DMS79 treated with DMSO at 0.1 percent for 48 hours (cell line): Measurements from ENCODE around the gene BECN2.
"Not testable (repeated sequence)": the region's sequence is repeated elsewhere in the genome, so short reads cannot be mapped to it uniquely, and the experiment has no call there.

Experiments
- DNase-seq: peaks from one replicate; lab custom pipeline; 2025; lab: John Stamatoyannopoulos, UW

BECN2 gene

DNA sequence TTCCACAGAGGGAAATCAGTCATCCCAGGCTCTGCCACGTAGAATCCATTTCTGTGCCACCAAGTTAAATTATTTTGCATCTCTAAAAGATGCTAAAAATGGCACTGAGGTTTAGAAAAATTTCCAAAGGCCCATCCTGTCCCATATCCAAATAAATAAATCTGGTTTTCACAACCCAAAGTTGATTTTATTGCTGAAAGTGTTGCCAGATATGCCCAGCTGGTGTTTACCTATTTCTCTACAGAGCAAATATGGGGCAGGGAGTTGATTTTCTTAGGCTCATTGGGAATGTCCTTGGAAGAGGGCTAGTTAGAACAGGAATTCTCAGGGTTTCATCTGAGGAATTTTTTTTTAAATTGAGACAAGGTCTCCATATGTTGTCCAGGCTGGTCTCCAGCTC lies 22.4 kb downstream of the BECN2 start:
- no peak for DNase-seq

DNA sequence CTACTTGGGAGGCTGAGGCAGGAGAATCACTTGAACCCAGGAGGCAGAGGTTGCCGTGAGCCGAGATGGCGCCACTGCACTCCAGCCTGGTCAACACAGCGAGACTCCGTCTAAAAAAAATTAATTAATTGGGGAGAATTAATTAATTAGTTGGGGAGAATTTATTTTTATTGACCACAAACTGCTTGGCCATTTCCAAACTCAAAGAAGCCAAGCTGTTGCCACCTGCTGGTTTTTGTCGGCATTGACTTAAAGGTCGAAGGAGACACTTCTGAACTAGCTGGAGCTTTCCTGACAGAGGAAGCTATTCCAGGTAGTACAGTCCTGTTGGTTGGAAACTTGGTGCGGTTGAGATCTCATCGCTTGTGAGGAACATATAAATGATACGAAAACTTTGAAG lies 28.2 kb downstream of the BECN2 start:
- no peak for DNase-seq

DNA sequence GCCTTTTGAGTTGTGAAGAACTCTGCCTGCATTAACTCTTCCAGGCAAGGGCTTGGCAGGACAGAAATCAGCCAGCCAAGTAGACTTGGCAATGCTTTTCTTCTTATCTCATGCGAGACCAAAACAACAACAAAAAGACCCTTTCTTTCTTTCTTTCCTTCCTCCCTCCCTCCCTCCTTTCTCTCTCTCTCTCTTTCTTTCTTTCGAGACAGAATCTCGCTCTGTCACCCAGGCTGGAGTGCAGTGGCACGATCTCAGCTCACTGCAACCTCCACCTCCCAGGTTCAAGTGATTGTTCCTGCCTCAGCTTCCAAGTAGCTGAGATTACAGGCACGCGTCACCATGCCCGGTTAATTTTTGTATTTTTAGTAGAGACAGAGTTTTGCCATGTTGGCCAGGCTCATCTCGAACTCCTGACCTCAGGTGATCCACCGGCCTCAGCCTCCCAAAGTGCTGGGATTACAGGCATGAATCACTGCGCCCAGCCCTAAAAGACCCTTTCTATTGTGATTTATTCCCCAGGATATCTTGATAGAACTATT lies 30.9 kb downstream of the BECN2 start:
- DNase-seq, result not testable (repeated sequence)

DNA sequence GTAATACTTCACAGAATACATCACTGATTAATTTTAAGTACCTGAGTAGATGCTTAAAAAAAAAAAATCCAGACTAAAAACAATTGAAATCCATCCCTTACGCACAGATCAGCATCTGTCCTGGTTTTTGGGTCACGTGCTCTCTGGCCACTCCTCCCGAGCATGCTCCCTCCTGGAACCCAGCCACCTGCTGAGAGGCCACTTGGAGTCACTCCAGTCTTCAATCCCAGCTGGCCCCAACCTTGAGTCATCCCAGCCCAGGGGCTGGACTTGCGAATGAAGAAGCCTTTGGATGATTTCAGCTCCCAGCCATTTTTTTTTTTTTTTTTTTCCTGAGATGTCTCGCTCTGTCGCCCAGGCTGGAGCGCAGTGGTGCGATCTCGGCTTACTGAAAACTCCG lies 32.5 kb downstream of the BECN2 start:
- peak; percentile 17 for DNase-seq

DNA sequence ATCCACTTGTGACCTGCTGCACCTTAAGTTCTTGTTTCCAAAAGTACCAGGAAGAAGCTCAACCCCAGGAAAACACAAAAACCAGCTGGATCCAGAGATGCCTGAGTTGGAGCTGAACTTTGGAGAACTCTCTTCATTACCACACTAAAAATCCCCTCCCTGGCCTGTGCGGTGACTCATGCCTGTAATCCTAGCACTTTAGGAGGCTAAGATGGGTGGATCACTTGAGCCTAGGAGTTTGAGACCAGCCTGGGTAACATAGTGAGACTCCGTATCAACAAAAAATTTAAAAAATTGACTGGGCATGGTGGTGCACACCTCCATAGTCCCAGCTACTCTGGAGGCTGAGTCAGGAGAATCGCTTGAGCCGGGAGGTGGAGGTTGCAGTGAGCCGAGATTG lies 35.2 kb downstream of the BECN2 start:
- DNase-seq, result no peak

DNA sequence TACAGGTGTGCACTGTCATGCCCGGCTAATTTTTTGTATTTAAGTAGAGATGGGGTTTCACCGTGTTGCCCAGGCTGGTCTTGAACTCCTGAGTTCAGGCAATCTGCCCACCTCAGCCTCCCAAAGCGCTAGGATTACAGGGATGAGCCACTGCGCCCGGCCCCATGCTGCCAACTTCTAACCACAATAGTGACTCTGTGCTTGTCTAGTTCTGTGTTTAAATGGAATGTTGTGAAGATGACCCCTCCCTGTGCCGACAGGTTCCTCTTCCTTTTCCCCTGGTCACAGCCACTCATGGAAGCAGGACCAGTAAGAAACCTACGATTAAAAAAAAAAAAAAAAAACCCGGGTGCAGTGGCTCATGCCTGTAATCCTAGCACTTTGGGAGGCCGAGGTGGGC lies 36.6 kb downstream of the BECN2 start:
- no peak for DNase-seq

DNA sequence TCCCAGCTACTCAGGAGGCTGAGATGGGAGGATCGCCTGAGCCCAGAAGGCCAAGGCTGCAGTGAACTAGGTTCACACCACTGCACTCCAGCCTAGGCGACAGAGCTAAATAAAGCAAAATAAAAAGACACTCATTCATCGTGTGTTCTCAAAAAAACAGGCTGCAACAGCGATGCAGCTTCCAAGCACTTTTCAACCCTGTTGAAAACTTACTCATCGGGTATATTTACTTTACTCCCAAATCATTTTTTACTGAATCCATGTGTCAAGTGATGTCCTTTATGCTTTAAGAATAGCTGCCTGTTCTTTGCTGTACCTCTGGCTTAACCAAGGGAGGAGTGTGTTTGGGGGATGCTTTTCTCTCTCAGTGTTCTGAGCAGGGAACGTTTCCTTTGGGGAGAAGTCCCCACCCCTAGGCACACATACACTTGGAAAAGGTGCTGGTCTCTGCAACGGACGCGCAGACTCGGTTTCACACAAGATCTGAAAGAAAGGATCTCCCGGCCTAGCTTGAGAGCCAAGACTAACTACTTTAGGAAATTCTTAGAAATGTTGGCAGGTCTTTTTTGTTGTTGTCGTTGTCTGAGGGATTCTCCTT lies 39.9 kb downstream of the BECN2 start:
- no peak for DNase-seq

DNA sequence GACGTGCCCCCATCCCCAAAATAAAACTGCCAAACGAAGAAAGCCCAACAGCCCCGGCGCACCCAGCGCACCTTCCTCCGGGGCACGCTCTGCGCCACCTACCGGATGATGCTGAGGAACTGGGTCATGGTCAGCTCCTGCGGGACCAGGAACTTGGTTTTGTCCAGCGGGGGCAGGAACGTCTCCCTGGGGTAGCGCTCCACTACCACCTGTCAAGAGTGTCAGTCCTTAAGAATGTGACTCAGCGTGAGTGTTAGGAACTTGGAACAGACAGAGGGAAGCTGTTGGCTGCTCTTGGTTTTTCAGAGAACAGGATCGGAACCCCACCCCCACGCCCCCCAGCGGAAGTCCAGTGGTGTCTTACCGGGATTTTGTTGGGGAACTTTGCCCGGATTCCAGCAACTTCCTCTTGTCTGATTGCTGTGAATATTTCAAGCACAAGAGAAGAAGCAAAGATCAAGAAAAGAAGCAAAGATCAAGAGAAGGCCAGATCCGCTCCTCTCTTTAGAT lies 40.9 kb downstream of the BECN2 start:
- no peak for DNase-seq

DNA sequence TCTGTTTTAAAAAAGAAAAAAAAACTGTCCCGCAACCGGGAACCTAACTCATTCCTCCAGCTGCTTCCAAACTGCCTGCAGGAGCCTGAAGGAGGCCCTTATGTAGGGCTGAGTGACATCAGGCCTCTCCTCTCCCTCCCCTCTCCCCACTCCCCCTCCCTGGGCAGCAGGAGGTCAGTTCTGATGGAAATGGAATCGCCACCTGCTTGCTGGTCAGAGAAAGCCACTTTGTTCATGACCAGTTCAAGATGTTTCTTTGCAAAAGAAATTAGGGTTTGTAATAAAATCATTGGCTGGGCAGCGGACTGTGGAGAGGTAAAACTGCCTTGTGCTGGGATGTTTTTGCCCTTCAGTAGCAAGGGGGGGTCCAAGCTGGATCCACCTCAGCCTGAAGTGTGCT lies 41.5 kb downstream of the BECN2 start, which contains the start of gene MAP1LC3C:
MAP1LC3C (minus strand) TSS at position 73 of the 400 bp plus-strand sequence. CDS start 90 bp downstream, outside the sequence.
- DNase-seq, result no peak

DNA sequence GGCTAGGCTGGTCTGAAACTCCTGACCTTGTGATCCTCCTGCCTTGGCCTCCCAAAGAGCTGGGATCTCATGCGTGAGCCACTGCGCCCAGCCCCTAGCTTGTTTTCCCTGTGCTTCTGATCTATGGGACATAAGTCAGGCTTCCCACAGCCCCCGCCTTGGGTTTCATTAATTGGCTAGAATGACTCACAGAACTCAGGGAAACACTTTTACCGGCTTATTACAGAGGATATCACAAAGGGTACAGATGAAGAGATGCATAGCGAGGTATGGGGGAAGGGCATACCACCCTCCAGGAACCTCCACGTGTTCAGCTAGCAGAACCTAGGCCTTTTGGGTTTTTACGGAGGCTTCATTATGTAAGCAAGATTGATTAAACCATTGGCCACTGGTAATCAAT lies 42.9 kb downstream of the BECN2 start:
- DNase-seq, result no peak

DNA sequence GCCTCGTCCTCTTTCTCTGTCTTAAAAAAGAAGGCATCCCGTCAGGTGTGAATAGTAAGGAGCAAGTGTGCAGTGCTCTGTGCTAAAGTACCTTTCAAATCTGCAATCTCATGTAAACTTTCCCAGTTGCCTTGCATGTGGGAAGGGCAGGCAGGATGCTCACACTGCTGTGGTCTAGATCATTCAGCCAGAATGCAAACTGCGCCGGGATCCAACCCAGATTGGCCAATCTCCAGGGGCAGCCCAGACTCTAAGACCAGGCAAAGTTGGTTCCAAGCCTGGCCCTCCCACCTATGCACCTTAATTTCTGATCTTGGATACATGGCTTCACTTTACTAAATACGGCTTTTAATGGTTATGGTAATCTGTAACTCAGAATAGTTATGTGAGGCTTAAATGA lies 44.5 kb downstream of the BECN2 start:
- no peak for DNase-seq

DNA sequence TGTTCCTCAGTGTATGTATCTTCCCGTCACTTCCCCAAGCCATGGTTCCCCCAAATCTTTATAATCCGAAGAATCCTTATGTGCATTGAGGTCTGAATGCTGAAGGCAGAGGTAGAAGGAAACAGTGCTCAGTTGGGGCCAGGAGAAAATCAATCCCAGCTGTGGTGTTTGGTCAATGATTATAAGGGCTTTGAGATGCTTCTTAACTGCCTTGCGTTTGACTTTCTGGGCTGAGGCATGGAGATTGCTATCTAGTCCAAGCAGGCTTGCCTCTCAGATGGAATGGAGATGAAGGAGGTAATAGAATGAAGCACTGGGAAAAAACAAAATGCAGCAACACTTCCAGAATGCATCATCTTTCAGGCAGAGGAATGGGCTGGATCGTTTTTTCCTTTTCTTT lies 44.9 kb downstream of the BECN2 start:
- DNase-seq, result no peak

DNA sequence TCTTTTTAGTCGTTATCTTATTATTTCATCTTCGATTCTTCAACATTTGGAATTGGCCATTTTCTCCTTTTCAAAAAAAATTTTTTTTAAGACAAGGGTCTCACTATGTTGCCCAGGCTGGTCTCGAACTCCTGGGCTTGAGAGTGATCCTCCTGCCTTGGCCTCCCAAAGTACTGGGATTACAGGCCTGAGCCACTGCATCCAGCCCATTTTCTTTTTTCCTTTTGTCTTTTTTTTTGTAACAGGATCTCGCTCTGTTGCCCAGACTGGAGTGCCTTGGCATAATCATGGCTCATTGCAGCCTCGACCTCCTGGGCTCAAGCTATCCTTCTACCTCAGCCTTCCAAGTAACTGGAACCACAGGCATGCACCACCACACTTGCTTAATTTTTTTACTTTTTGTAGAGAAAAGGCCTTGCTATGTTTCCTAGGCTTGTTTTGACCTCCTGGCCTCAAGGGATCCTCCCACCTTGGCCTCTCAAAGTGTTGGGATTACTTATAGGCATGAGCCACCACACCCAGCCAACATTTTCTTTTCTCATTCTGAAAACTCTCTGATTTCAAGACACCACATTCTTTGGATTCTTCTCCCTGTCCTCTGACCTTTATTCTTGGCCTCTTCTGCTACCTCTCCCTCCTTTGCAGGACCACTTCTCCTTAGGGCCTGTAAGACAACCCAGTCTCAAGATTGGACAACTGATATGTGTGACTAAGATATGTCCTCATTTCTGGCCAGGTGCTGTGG lies 47.4 kb downstream of the BECN2 start:
- no peak for DNase-seq

DNA sequence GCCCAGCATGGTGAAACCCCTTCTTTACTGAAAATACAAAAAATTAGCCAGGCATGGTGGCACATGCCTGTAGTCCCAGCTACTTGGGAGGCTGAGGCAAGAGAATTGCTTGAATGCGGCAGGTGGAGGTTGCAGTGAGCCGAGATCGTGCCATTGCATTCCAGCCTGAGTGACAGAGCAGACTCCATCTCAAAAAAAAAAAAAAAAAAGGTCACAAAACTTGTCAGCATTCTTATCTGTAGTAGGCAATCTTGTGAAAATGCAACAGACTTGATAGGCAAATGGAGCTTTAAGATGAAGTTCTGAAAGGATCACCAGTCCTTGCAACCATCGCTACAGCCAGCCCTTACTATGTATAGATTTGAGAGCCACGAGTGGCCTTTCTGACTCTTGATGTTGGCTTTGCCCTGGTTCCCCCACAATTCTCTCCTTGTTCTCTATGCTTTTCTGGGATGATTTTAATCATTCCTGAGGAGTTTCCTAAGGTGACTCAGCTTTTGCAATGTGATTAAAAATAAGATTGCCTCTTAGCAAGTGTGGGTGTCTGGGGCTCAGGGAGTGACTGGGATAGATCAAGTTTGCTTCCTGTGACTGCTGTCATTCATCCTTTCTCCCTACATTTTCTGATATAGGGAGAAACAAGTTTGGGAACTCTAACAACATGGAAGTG lies 48.4 kb downstream of the BECN2 start:
- DNase-seq, result no peak

DNA sequence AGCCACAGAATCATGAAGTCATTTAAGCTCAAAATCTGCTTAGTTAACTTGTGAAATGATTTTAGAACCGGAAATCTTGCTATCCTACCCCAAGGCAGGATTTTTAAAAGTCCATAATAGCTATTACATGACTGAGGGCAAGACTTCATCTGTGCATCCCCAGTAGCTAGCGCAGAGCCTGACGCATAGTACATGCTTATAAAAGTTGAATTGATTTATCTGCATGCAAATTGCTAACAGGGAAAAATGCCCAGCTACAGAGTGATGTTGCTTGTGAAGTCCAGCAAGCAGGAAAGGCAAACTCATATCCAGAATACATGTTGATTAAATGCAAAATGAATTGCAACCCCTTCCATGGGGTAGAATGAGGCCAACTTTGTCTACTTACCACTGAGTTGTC lies 49.4 kb downstream of the BECN2 start:
- no peak for DNase-seq
